NT2/D1 (cell line): ENCODE measurements around the gene RFX8.

Source experiments
- SUZ12 ChIP-seq: IDR thresholded peaks from 2 replicates; pipeline ENCODE4 v1.6.1; 2011; ENCODE audit not compliant: insufficient read length, insufficient read depth; ENCODE audit errors: extremely low read depth
- YY1 ChIP-seq: IDR thresholded peaks from 2 replicates; pipeline ENCODE4 v1.6.1; 2011; ENCODE audit not compliant: insufficient read length, insufficient read depth
- ZNF274 ChIP-seq: IDR thresholded peaks from 2 replicates; pipeline ENCODE4 v1.6.1; 2011; ENCODE audit warnings: mild to moderate bottlenecking, low read depth, low read length

- TF ChIP-seq SUZ12 = no peak
- TF ChIP-seq ZNF274 = no peak
- TF ChIP-seq YY1 = no peak
Measured at GRCh38 chr2:101382442-101382841, 92.5 kb downstream of the RFX8 start.
